Testis (tissue), 3 donors: Measurements from ENCODE around the gene CLEC10A. TPM values are rescaled to one million over a fixed set of nuclear protein-coding genes. Genes with fewer than 3 reads are reported as not detected.
A peak's percentile ranks its signal among the peaks of the same experiment; 100 is the strongest.
"Not testable (repeated sequence)": the region's sequence is repeated elsewhere in the genome, so short reads cannot be mapped to it uniquely, and the experiment has no call there.

Experiments
- DNase-seq: peaks from one replicate; pipeline ENCODE4 v3.0.0-alpha.2; 2019
- H3K27ac ChIP-seq, 2 donors: fragments of 200-600 bp; sonication (generic); one replicate each; pipeline ENCODE4 v1.5.1; 2019
- H3K27me3 ChIP-seq: fragments of 200-600 bp; sonication (generic); one replicate; pipeline ENCODE4 v1.5.1; 2019
- H3K36me3 ChIP-seq: fragments of 200-600 bp; sonication (generic); one replicate; pipeline ENCODE4 v1.5.1; 2017; ENCODE audit warnings: low read depth; ENCODE audit errors: missing control alignments
- H3K4me1 ChIP-seq: fragments of 200-600 bp; sonication (generic); one replicate; pipeline ENCODE4 v1.5.1; 2019
- H3K4me3 ChIP-seq, 2 donors: fragments of 200-600 bp; sonication (generic); one replicate each; pipeline ENCODE4 v1.5.1; 2017 to 2019
- H3K9me3 ChIP-seq: fragments of 200-600 bp; sonication (generic); one replicate; pipeline ENCODE4 v1.5.1; 2017
- POLR2A ChIP-seq: fragments of 450-650 bp; IDR thresholded peaks from one replicate; pipeline ENCODE4 v1.6.1; 2017; ENCODE audit warnings: antibody characterized with exemption, mild to moderate bottlenecking, moderate library complexity
- WGBS, 2 donors: methylation state at CpG; one replicate each; pipeline ENCODE4 v1.1.5; 2018; 5-methylcytosine and 5-hydroxymethylcytosine counted together
- intact Hi-C: fragments of 100-400 bp; cut with DNase I; formaldehyde crosslinking; loops from one replicate; pipeline ENCODE4 v1.15.1; 2023; ENCODE audit warnings: low total_unique reads
- polyA plus RNA-seq: library from polyadenylated mRNA; stranded (reverse); fragments of 350-450 nt; fragmentation: Illumina TruSeq; extraction: RNeasy Lipid Tissue Mini Kit (QIAGEN cat#74804); gene quantifications from one replicate; pipeline ENCODE4 v1.2.3, GENCODE V29; 2014; ENCODE audit warnings: low read depth, low replicate concordance; ENCODE audit not compliant: insufficient read depth
- total RNA-seq, 2 donors: library from RNA; depleted of rRNA; stranded (reverse); fragments of >200 nt; gene quantifications; one replicate each; pipeline ENCODE4 v1.2.3, GENCODE V29; 2016
- TF ChIP-seq, protein P1 (sequence below), 3 experiments: fragments of 450-650 bp in 2 of 3; fragments of 200-600 bp in 1 of 3; sonication (generic) in 1 of 3; IDR thresholded peaks; one replicate each; pipeline ENCODE4 v1.5.1; 2016 to 2019; ENCODE audit warnings: antibody characterized with exemption in 3 of 3, mild to moderate bottlenecking in 2 of 3, moderate library complexity in 1 of 3

CLEC10A gene
- total and polyA plus RNA-seq, 3 donors from 2014 or later: 3.5 to 11.7 (median 3.8) TPM

DNA sequence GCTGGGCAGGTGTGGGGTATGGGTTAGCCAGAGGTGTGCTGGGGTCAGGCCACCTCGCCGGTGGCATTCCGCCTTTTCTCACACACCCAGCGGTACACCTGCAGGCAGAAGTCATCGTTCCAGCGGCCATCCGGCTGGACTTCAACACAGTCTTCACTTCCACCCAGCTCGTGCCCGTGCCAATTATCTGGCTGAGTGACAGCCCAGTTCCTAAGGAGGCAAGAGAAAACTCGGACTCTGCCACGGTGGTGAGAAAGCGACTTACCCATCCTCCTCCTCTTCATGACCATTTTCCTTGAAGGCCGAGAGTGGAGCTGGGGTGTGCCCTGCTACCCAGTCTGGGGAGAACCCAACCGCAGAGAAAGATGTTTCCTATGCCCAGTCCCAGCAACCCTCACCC is 21.5 kb upstream of the CLEC10A start:
- H3K4me1 ChIP-seq: no peaks in the 10 kb centered on the region
- no peaks in the 10 kb centered on the region for H3K36me3 ChIP-seq
- H3K9me3 ChIP-seq: no peaks in the 10 kb centered on the region
- no peaks in the 10 kb centered on the region for H3K27me3 ChIP-seq
- no peak for TF ChIP-seq POLR2A
- TF ChIP-seq, protein P1, sequence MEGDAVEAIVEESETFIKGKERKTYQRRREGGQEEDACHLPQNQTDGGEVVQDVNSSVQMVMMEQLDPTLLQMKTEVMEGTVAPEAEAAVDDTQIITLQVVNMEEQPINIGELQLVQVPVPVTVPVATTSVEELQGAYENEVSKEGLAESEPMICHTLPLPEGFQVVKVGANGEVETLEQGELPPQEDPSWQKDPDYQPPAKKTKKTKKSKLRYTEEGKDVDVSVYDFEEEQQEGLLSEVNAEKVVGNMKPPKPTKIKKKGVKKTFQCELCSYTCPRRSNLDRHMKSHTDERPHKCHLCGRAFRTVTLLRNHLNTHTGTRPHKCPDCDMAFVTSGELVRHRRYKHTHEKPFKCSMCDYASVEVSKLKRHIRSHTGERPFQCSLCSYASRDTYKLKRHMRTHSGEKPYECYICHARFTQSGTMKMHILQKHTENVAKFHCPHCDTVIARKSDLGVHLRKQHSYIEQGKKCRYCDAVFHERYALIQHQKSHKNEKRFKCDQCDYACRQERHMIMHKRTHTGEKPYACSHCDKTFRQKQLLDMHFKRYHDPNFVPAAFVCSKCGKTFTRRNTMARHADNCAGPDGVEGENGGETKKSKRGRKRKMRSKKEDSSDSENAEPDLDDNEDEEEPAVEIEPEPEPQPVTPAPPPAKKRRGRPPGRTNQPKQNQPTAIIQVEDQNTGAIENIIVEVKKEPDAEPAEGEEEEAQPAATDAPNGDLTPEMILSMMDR (IDR thresholded peaks at IDR 0.05): no peak
- H3K27ac ChIP-seq: no peak overlapping the region
- 68 to 92% methylated on average over 13 to 14 of the region's 14 CpGs for WGBS, 2 donors
- no peak for DNase-seq
- intact Hi-C loops: no loop called here
- no peak overlapping the region for H3K4me3 ChIP-seq

DNA sequence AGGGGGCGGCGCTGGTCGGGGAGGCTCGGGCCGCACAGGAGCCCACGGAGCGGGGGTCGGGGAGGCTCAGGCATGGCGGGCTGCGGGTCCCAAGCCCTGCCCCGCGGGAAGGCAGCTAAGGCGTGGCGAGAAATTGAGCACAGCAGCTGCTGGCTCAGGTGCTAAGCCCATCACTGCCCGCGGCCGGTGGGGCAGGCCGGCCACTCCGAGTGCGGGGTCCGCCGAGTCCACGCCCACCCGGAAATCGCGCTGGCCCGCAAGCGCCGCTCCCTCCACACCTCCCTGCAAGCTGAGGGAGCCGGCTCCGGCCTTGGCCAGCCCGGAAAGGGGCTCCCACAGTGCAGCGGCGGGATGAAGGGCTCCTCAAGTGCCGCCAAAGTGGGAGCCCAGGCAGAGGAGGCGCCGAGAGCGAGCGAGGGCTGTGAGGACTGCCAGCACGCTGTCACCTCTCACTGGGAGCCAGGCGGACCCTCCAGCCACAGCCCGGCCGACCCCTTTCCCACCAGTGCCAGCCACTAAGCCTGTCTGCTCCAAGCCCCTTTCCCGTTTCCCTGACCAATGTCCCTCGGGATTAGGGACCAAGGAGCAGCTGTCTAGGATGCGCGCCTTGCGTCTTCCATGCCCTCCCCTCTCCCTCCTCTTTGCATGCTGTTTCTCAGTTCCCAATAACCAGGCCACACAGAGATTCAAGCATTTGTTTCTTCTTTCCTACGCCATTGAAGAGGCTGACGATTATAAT is 20.8 kb upstream of the CLEC10A start:
- peak overlapping the region; percentile 32 to 45 for H3K4me3 ChIP-seq
- H3K36me3 ChIP-seq, H3K9me3 ChIP-seq, H3K27ac ChIP-seq, DNase-seq, H3K4me1 ChIP-seq, intact Hi-C loops, H3K27me3 ChIP-seq: not testable (repeated sequence)
- 82 to 85% methylated on average over 18 to 50 of the region's 50 CpGs for WGBS, 2 donors

DNA sequence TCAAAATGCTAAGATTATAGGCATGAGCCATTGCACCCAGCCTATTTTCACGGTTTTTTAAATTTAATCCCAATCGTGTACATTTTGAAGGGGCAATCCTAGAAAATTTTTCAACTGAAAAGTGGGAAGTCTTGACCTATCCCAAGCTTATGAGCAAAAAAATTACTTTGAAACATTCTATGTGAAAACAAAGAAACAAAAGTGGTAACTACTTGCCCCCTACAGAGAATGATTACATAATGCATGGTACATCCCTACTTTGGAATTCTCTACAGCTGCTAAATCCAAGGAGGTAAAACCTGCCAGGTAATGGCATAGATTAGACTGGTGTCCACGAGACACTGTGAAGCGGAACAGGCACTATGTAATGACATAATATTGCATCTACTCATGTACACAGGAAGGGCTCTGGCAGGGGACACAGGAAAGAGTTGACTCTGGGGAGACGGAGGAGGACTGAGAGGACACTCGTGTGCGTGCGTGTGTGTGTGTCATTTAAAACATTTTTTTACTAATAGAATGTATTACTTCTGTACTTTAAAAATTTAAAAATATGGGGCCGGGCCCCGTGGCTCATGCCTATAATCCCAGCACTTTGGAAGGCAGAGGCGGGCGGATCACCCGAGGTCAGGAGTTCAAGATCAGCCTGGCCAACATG is 18.9 kb upstream of the CLEC10A start:
- intact Hi-C loops: no loop called here
- H3K36me3 ChIP-seq: no peaks in the 10 kb centered on the region
- no peak overlapping the region for H3K4me3 ChIP-seq
- WGBS, 2 donors: 65 to 80% methylated on average over 13 of the region's 13 CpGs
- no peak for TF ChIP-seq POLR2A
- TF ChIP-seq, protein P1 (IDR thresholded peaks at IDR 0.05): no peak
- no peak for DNase-seq
- no peaks in the 10 kb centered on the region for H3K9me3 ChIP-seq
- no peaks in the 10 kb centered on the region for H3K4me1 ChIP-seq
- H3K27me3 ChIP-seq: no peaks in the 10 kb centered on the region
- no peak overlapping the region for H3K27ac ChIP-seq

DNA sequence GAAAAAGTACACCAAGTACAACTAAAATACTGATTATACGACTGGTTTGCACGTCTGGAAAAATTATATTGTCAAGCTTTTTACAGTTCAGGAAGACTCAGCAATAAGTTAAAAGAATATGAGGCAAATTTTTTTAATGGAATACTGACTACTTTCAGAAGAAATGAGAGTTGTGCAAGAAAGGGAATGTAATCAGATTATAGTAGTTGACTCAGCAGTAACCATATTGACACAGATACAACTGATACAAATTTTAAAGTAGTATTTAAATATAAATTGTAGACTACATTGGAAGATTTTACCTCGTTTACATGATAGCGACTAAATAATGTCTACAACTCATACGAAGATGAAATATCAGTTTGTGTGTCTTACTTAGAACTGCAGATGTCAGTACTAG is 17.9 kb upstream of the CLEC10A start:
- WGBS, 2 donors: 61% methylated on average over 5 of the region's 5 CpGs

DNA sequence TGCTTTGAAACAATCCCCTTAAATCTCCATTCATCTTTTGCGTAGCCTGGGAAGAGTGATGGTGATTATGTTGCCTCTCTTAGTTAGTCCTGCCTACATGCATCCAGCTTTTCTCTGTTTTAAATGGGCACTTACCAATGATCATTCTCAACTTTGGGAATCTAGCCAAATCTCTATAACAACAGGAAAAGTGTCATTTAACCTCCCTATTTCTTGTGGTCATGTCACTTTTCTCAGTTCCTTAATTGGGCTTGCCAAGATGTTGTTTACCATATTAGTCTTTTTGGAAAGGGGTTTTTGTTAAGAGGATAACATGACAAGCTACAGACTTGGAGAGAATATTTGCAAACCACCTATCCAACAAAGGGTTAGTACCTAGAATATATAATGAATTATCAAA is 15.6 kb upstream of the CLEC10A start:
- Histone ChIP-seq H3K27ac (no peak overlapping the region), H3K9me3 (no peaks in the 10 kb centered on the region), H3K36me3 (no peaks in the 10 kb centered on the region), H3K27me3 (no peaks in the 10 kb centered on the region), H3K4me3 (no peak overlapping the region), H3K4me1 (peaks cover 6% of the 10 kb centered on the region)
- no peak for DNase-seq
- intact Hi-C loops: no loop called here
- 86 to 94% methylated on average over 1 of the region's 1 CpG for WGBS, 2 donors
- TF ChIP-seq, protein P1 (IDR thresholded peaks at IDR 0.05): no peak
- no peak for TF ChIP-seq POLR2A

More for the DNA sequence above, 17.9 kb upstream of the CLEC10A start:
- DNase-seq: no peak
- Histone ChIP-seq H3K27ac (no peak overlapping the region), H3K4me1 (no peaks in the 10 kb centered on the region), H3K4me3 (no peak overlapping the region), H3K27me3 (no peaks in the 10 kb centered on the region), H3K9me3 (no peaks in the 10 kb centered on the region), H3K36me3 (no peaks in the 10 kb centered on the region)
- intact Hi-C loops: no loop called here
- TF ChIP-seq, protein P1 (IDR thresholded peaks at IDR 0.05): no peak
- TF ChIP-seq POLR2A: no peak
